GM19452 (cell line): ENCODE results near the gene RASGRP2.

Experiments used
- ATAC-seq: cut with Tn5 transposase; IDR thresholded peaks from one replicate; pipeline ENCODE4 v1.9.1; 2021; ENCODE audit not compliant: unreplicated experiment

RASGRP2 gene

GRCh38 chr11:64742087-64742888 is 1.7 kb downstream of the RASGRP2 start:
- no peak for ATAC-seq

GRCh38 chr11:64741375-64742086 is 2.4 kb downstream of the RASGRP2 start:
- ATAC-seq: no peak

GRCh38 chr11:64739871-64740270 is 4.1 kb downstream of the RASGRP2 start:
- ATAC-seq: no peak

GRCh38 chr11:64736654-64737053 is 7.3 kb downstream of the RASGRP2 start:
- no peak for ATAC-seq

GRCh38 chr11:64735725-64736259 is 8.2 kb downstream of the RASGRP2 start:
- no peak for ATAC-seq

- ATAC-seq: no peak
Observed at GRCh38 chr11:64734811-64735724, 8.9 kb downstream of the RASGRP2 start.

- ATAC-seq: no peak
Observed at GRCh38 chr11:64731601-64732000, 12.3 kb downstream of the RASGRP2 start.

GRCh38 chr11:64729851-64730382 is 14.0 kb downstream of the RASGRP2 start:
- ATAC-seq: no peak

GRCh38 chr11:64728757-64729365 is 15.1 kb downstream of the RASGRP2 start:
- ATAC-seq: no peak

- no peak for ATAC-seq
Observed at GRCh38 chr11:64726867-64727530, 16.9 kb downstream of the RASGRP2 start.

- no peak for ATAC-seq
Observed at GRCh38 chr11:64726211-64726641, 17.7 kb downstream of the RASGRP2 start.

- no peak for ATAC-seq
Observed at GRCh38 chr11:64724863-64725532, 18.9 kb downstream of the RASGRP2 start.

GRCh38 chr11:64723907-64724862 is 19.8 kb downstream of the RASGRP2 start:
- no peak for ATAC-seq

- ATAC-seq: peak; percentile 72
Observed at GRCh38 chr11:64723117-64723906, 20.6 kb downstream of the RASGRP2 start, which contains the start of gene NRXN2. Gene NRXN2, minus strand, starts transcription at chr11:64723197. Its CDS starts 9,498 bp downstream, at chr11:64713699.

- no peak for ATAC-seq
Observed at GRCh38 chr11:64722141-64723065, 21.5 kb downstream of the RASGRP2 start.

- ATAC-seq: no peak
Observed at GRCh38 chr11:64721359-64721699, 22.6 kb downstream of the RASGRP2 start.
